GM19452 (cell line): Measurements from ENCODE around the gene AQP5.

Experiments
- ATAC-seq: cut with Tn5 transposase; IDR thresholded peaks from one replicate; pipeline ENCODE4 v1.9.1; 2021; ENCODE audit not compliant: unreplicated experiment

Gene AQP5

GRCh38 chr12:49949866-49950265 is 11.8 kb upstream of the AQP5 start:
- no peak for ATAC-seq

GRCh38 chr12:49950273-49951251 is 11.1 kb upstream of the AQP5 start, which contains the start of gene AQP2:
Gene AQP2 (plus strand): TSS chr12:49950737. CDS start chr12:49950831, 94 bp downstream.
- no peak for ATAC-seq

- ATAC-seq, result no peak
Observed at GRCh38 chr12:49951411-49952240, 10.0 kb upstream of the AQP5 start.

GRCh38 chr12:49952391-49953055 is 9.1 kb upstream of the AQP5 start:
- ATAC-seq, result no peak

- no peak for ATAC-seq
Observed at GRCh38 chr12:49953151-49953550, 8.5 kb upstream of the AQP5 start.

- no peak for ATAC-seq
Observed at GRCh38 chr12:49953961-49954846, 7.5 kb upstream of the AQP5 start.

- no peak for ATAC-seq
Observed at GRCh38 chr12:49954863-49955830, 6.5 kb upstream of the AQP5 start.

GRCh38 chr12:49955899-49956662 is 5.6 kb upstream of the AQP5 start:
- ATAC-seq, result no peak

GRCh38 chr12:49956663-49957569 is 4.8 kb upstream of the AQP5 start:
- ATAC-seq, result no peak

- no peak for ATAC-seq
Observed at GRCh38 chr12:49957570-49957967, 4.1 kb upstream of the AQP5 start.

GRCh38 chr12:49959685-49960473 is 1.8 kb upstream of the AQP5 start:
- no peak for ATAC-seq

- no peak for ATAC-seq
Observed at GRCh38 chr12:49960474-49961110, 1.1 kb upstream of the AQP5 start.

- no peak for ATAC-seq
Observed at GRCh38 chr12:49961993-49962764, 507 bp downstream of the AQP5 start.

- ATAC-seq, result no peak
Observed at GRCh38 chr12:49962861-49963765, 1.4 kb downstream of the AQP5 start.
